HG03354 (cell line): Measurements from ENCODE around the gene RELL1.

ENCODE experiments used
- ATAC-seq: cut with Tn5 transposase; IDR thresholded peaks from one replicate; pipeline ENCODE4 v1.9.1; 2021; ENCODE audit warnings: mild to moderate bottlenecking; ENCODE audit not compliant: unreplicated experiment, poor library complexity, severe bottlenecking

RELL1 gene

DNA sequence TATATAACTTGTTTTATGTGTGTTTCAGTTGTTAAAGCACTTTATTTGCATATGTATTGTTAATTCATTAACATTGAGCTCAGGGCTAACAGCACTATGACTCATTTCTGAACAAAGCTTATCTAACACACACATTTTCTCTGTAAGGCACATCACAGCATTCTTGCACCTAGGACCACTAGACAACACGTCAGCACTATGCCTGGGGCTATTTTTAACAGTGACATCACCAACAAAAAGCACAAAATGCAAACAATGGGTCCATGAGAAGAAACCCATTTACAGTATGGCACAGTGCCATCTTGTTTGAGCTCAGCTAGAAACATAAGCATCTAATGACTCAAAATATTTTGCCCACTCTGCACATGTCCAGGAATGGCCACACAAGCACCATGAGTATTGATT, 124.4 kb downstream of the RELL1 start:
- peak; percentile 99 for ATAC-seq

DNA sequence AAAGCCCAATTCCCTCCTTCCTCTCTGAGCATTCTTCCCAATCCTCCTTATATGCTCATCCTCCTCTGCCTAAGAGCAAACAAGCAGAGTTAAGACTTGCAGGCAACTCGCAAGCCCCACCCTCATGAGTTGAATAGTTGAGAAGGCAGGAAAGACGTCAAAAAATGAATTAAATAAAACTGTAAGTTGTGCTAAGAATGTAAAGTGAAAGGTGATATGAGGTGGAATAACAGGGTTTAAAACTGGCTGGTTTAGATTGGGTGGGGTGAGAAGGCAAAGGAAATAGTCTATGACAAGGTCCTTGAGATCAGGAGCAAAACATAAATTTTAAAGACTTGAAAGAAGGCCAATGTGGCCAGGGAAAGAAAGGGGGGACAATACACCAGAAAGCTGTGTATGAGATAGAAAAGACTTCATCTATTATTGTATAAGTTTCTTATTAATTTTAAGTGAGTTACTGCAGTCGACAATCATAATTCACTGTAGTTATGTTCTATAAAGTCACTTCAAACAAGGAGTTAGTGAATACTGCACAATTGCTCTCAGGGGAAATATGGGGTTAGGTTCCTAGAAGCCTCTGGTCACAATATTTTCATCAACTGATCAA, 124.9 kb downstream of the RELL1 start:
- ATAC-seq: no peak
